DMS53 (cell line): ENCODE measurements around the gene BPIFB6.
"Not testable (repeated sequence)": the region's sequence is repeated elsewhere in the genome, so short reads cannot be mapped to it uniquely, and the experiment has no call there.

Source experiments
- DNase-seq: peaks from one replicate; lab custom pipeline; 2025; lab: John Stamatoyannopoulos, UW

Gene BPIFB6

GRCh38 chr20:33030569-33030968 lies 879 bp upstream of the BPIFB6 start:
- no peak for DNase-seq

GRCh38 chr20:33032555-33032954 lies 1.1 kb downstream of the BPIFB6 start:
- no peak for DNase-seq

GRCh38 chr20:33033381-33033780 lies 1.9 kb downstream of the BPIFB6 start:
- DNase-seq, result no peak

GRCh38 chr20:33034115-33034514 lies 2.7 kb downstream of the BPIFB6 start:
- no peak for DNase-seq

- no peak for DNase-seq
These were observed 3.5 kb downstream of the BPIFB6 start for GRCh38 chr20:33034901-33035492.

GRCh38 chr20:33037456-33037855 lies 6.0 kb downstream of the BPIFB6 start:
- DNase-seq, result no peak

- no peak for DNase-seq
These were observed 6.8 kb downstream of the BPIFB6 start for GRCh38 chr20:33038243-33038642.

GRCh38 chr20:33042430-33042829 lies 11.0 kb downstream of the BPIFB6 start:
- no peak for DNase-seq

GRCh38 chr20:33042983-33043730 lies 11.7 kb downstream of the BPIFB6 start:
- no peak for DNase-seq

- DNase-seq, result no peak
These were observed 12.3 kb downstream of the BPIFB6 start for GRCh38 chr20:33043731-33044181.

- not testable (repeated sequence) for DNase-seq
These were observed 13.8 kb downstream of the BPIFB6 start for GRCh38 chr20:33045129-33045721.

GRCh38 chr20:33046412-33046811 lies 15.0 kb downstream of the BPIFB6 start:
- no peak for DNase-seq

- no peak for DNase-seq
These were observed 19.9 kb downstream of the BPIFB6 start for GRCh38 chr20:33051333-33051732.

GRCh38 chr20:33053291-33054106 lies 22.1 kb downstream of the BPIFB6 start, which contains the start of gene BPIFB3:
Gene BPIFB3, plus strand, starts transcription at chr20:33053903. Its CDS starts 1,533 bp downstream, at chr20:33055436.
- DNase-seq, result no peak

GRCh38 chr20:33054381-33054780 lies 22.9 kb downstream of the BPIFB6 start:
- no peak for DNase-seq

GRCh38 chr20:33054791-33055190 lies 23.3 kb downstream of the BPIFB6 start:
- no peak for DNase-seq

GRCh38 chr20:33059136-33059535 lies 27.7 kb downstream of the BPIFB6 start:
- no peak for DNase-seq

GRCh38 chr20:33059741-33060390 lies 28.4 kb downstream of the BPIFB6 start:
- no peak for DNase-seq

- no peak for DNase-seq
These were observed 30.2 kb downstream of the BPIFB6 start for GRCh38 chr20:33061658-33062028.

- DNase-seq, result no peak
These were observed 30.8 kb downstream of the BPIFB6 start for GRCh38 chr20:33062105-33062824.

GRCh38 chr20:33062825-33063149 lies 31.3 kb downstream of the BPIFB6 start:
- no peak for DNase-seq
